Astrocyte of the hippocampus (primary cell): ENCODE results near the gene ECE1.
A peak's percentile ranks its signal among the peaks of the same experiment; 100 is the strongest.

Source experiments
- DNase-seq: peaks from one replicate; pipeline ENCODE4 v3.0.0; 2011; ENCODE audit warnings: low read depth, low spot score

The ECE1 gene

GRCh38 chr1:21255284-21255942 is 34.9 kb downstream of the ECE1 start:
- DNase-seq = peak; percentile 92

GRCh38 chr1:21254335-21254951 is 35.8 kb downstream of the ECE1 start:
- DNase-seq = peak; percentile 63

GRCh38 chr1:21251773-21252471 is 38.3 kb downstream of the ECE1 start:
- DNase-seq = peak; percentile 96

GRCh38 chr1:21249940-21250493 is 40.2 kb downstream of the ECE1 start:
- no peak for DNase-seq

GRCh38 chr1:21247892-21248715 is 42.2 kb downstream of the ECE1 start:
- no peak for DNase-seq

GRCh38 chr1:21246905-21247642 is 43.2 kb downstream of the ECE1 start:
- DNase-seq = no peak

- no peak for DNase-seq
Measured at GRCh38 chr1:21245688-21246229, 44.5 kb downstream of the ECE1 start.

GRCh38 chr1:21244986-21245687 is 45.1 kb downstream of the ECE1 start:
- DNase-seq = no peak

GRCh38 chr1:21244154-21244553 is 46.1 kb downstream of the ECE1 start:
- no peak for DNase-seq

GRCh38 chr1:21242846-21243245 is 47.4 kb downstream of the ECE1 start:
- DNase-seq = no peak

- DNase-seq = no peak
Measured at GRCh38 chr1:21241771-21242581, 48.3 kb downstream of the ECE1 start.

- DNase-seq = no peak
Measured at GRCh38 chr1:21240706-21241105, 49.6 kb downstream of the ECE1 start.

GRCh38 chr1:21239221-21239620 is 51.0 kb downstream of the ECE1 start:
- DNase-seq = peak; percentile 31

- DNase-seq = peak; percentile 49
Measured at GRCh38 chr1:21238141-21238800, 52.0 kb downstream of the ECE1 start.

- no peak for DNase-seq
Measured at GRCh38 chr1:21237446-21238088, 52.7 kb downstream of the ECE1 start.

GRCh38 chr1:21236178-21236577 is 54.1 kb downstream of the ECE1 start:
- DNase-seq = no peak

GRCh38 chr1:21234779-21235178 is 55.5 kb downstream of the ECE1 start:
- no peak for DNase-seq

GRCh38 chr1:21233490-21233889 is 56.8 kb downstream of the ECE1 start:
- no peak for DNase-seq
